SJCRH30 (cell line): Measurements from ENCODE around the gene SLC47A1. TPM values are rescaled to one million over a fixed set of nuclear protein-coding genes. Genes with fewer than 3 reads are reported as not detected.
"Not testable (repeated sequence)": the region's sequence is repeated elsewhere in the genome, so short reads cannot be mapped to it uniquely, and the experiment has no call there.

Experiments
- DNase-seq, 2 experiments: peaks; one replicate each; pipeline ENCODE4 v3.0.0-alpha.2; 2015 to 2020
- H3K27ac ChIP-seq: fragments of 250-450 bp; sonication (Bioruptor Pico); 2 replicates; pipeline ENCODE4 v1.5.1; 2020; ENCODE audit warnings: mild to moderate bottlenecking, moderate library complexity
- H3K27me3 ChIP-seq: fragments of 250-450 bp; sonication (Bioruptor Pico); 2 replicates; pipeline ENCODE4 v1.5.1; 2020; ENCODE audit warnings: mild to moderate bottlenecking, moderate library complexity
- H3K36me3 ChIP-seq: fragments of 250-450 bp; sonication (Bioruptor Pico); 2 replicates; pipeline ENCODE4 v1.5.1; 2020; ENCODE audit warnings: mild to moderate bottlenecking, moderate library complexity
- H3K4me1 ChIP-seq: fragments of 250-450 bp; sonication (Bioruptor Pico); 2 replicates; pipeline ENCODE4 v1.5.1; 2020; ENCODE audit warnings: mild to moderate bottlenecking, moderate library complexity
- H3K4me3 ChIP-seq: fragments of 250-450 bp; sonication (Bioruptor Pico); 2 replicates; pipeline ENCODE4 v1.5.1; 2020; ENCODE audit warnings: mild to moderate bottlenecking, moderate library complexity
- H3K9me3 ChIP-seq: fragments of 250-450 bp; sonication (Bioruptor Pico); replicated peaks from 2 replicates; pipeline ENCODE4 v1.5.1; 2020; ENCODE audit warnings: mild to moderate bottlenecking, moderate library complexity
- total RNA-seq: library from RNA; depleted of rRNA; stranded (reverse); fragments of >200 nt; shearing (Covaris generic); gene quantifications from 2 replicates; pipeline ENCODE4 v1.2.3, GENCODE V29; 2014

SLC47A1 gene
- total RNA-seq, 1 experiment from 2014 or later, result not detected

DNA sequence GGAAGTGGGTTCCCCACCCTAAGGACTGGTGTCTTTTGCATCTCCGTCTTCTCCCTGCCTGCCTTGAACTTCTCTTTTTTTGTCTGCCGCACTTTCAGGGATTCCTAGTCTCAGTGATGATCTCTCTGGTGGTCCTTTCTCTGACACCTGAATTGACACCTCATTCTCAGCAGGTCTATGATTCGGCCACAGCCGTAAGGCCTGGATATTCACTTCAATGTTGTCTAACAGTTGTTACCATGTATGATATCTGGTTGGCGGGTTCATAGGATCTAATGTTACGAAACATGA, 25.1 kb upstream of the SLC47A1 start:
- H3K27ac ChIP-seq, result no peak overlapping the region
- peak overlapping the region; percentile 84 for H3K4me3 ChIP-seq

DNA sequence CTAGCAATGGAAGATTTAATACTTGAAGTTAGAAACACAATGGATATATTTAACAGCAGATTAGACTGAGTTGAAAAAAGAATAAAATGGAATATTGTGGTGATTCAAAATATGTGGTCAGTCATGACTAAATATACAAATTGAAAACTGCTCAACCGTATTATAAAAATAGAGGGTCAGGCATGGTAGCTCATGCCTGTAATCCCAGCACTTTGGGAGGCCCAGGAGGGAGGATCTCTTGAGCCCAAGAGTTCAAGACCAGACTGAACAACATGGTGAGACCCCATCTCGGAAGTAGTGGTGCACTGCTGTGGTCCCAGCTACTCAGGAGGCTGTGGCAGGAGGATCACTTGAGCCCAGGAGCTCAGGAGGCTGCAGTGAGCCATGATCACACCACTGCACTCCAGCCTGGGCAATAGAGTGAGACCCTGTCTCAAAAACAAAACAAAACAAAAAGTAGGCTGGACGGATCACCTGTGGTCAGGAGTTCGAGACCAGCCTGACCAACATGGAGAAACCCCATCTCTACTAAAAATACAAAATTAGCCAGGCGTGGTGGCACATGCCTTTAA, 24.3 kb upstream of the SLC47A1 start:
- H3K27me3 ChIP-seq, DNase-seq, H3K9me3 ChIP-seq, H3K36me3 ChIP-seq, H3K4me1 ChIP-seq, H3K4me3 ChIP-seq, H3K27ac ChIP-seq: not testable (repeated sequence)

More for the DNA sequence above, 25.1 kb upstream of the SLC47A1 start:
- Histone ChIP-seq H3K36me3 (no peaks in the 10 kb centered on the region), H3K27me3 (no peaks in the 10 kb centered on the region), H3K4me1 (no peaks in the 10 kb centered on the region; the same call in 1 of the 2 replicates), H3K9me3 (no peaks in the 10 kb centered on the region)
- DNase-seq, result no peak

GRCh38 chr17:19510903-19511302, 22.8 kb upstream of the SLC47A1 start:
- H3K4me3 ChIP-seq, result no peak overlapping the region
- no peaks in the 10 kb centered on the region for H3K27me3 ChIP-seq
- no peak overlapping the region for H3K27ac ChIP-seq
- H3K4me1 ChIP-seq, result no peaks in the 10 kb centered on the region; the same call in 1 of the 2 replicates
- H3K9me3 ChIP-seq, result no peaks in the 10 kb centered on the region
- peak in 1 of 2 experiments; percentile 49 for DNase-seq
- H3K36me3 ChIP-seq, result no peaks in the 10 kb centered on the region

- peak; percentile 80 to 95 for DNase-seq
- no peak overlapping the region for H3K27ac ChIP-seq
These were observed 19.7 kb upstream of the SLC47A1 start for GRCh38 chr17:19513897-19514488.

DNA sequence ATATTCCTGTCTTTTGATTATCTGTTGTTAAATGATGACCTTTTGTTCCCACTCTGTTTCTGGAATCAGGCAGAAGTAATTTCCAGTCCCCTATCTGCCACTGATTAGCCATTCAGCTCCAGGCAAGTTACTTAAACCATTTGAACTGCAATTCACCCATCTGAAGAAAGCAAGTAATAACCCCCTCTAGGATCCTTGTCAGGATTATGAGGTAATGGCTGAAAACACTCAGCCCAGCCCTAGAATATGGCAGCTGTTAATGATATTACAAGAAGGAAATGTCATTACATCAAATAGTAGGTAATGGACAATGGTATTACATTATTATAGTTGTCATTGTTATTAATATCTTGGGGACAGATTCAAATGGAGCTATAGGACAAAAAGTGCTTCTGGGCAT, 16.0 kb upstream of the SLC47A1 start:
- Histone ChIP-seq H3K4me3 (no peak overlapping the region), H3K4me1 (no peaks in the 10 kb centered on the region), H3K27ac (no peak overlapping the region), H3K9me3 (no peaks in the 10 kb centered on the region), H3K36me3 (no peaks in the 10 kb centered on the region), H3K27me3 (peaks cover 2% of the 10 kb centered on the region; the same call in 1 of the 2 replicates)
- no peak for DNase-seq

More at GRCh38 chr17:19513897-19514488, 19.7 kb upstream of the SLC47A1 start:
- Histone ChIP-seq H3K27me3 (no peaks in the 10 kb centered on the region), H3K9me3 (no peaks in the 10 kb centered on the region), H3K36me3 (no peaks in the 10 kb centered on the region), H3K4me1 (no peaks in the 10 kb centered on the region), H3K4me3 (no peak overlapping the region)

DNA sequence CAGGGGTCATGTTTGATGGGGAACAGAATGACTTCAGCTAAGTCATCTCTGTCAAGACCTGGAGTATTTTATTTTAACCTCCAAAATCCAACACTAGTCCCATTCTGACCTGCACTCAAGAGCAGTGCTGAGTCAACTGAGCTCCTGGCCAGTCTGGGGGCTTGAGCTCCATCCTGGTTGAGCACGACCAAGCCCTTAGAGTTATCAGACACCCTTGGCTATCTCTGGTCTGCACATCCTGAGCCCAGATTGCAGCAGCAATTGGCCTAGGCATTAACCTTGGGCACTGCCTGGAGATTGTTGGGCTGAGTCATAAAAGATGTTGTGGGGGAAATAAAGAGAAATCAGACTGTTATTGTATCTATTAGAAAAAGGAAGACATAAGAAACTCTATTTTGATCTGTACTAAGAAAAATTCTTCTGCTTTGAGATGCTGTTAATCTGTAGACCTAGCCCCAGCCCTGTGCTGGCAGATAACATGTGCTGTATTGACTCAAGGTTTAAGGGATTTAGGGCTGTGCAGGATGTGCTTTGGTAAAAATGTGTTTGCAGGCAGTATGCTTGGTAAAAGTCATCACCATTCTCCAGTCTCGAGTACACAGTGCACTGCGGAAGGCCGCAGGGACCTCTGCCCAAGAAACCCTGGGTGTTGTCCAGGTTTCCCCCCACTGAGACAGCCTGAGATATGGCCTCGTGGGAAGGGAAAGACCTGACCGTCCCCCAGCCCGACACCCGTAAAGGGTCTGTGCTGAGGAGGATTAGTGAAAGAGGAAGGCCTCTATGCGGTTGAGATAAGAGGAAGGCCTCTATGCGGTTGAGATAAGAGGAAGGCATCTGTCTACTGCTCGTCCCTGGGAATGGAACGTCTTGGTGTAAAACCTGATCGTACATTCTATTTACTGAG, 14.0 kb upstream of the SLC47A1 start:
- H3K4me3 ChIP-seq, DNase-seq, H3K9me3 ChIP-seq: not testable (repeated sequence)

GRCh38 chr17:19520641-19521040, 13.0 kb upstream of the SLC47A1 start:
- H3K36me3 ChIP-seq, result no peaks in the 10 kb centered on the region
- no peak overlapping the region for H3K4me3 ChIP-seq
- DNase-seq, result no peak

More for the DNA sequence above, 14.0 kb upstream of the SLC47A1 start:
- not testable (repeated sequence) for H3K36me3 ChIP-seq, H3K4me1 ChIP-seq, H3K27ac ChIP-seq
- H3K27me3 ChIP-seq, result peaks cover 11% of the 10 kb centered on the region

DNA sequence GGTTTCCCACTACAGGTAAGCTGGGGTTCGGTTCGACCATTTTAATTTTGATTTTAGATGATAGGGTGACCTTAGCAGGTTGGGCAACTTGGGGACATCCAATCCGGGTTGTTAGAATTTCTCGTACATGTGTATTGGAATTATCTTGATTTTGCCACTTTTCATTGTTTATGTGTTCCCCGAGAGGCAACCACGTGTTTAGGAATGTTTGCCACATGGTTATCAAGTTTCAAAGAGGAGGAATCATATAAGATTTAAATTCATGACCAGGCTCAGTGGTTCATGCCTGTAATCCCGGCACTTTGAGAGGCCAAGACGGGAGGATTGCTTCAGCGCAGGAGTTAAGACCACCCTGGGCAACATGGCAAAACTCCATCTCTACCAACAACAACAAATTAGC, 10.0 kb upstream of the SLC47A1 start:
- DNase-seq, result no peak
- Histone ChIP-seq H3K9me3 (no peaks in the 10 kb centered on the region), H3K27me3 (peaks cover 30% of the 10 kb centered on the region), H3K27ac (no peak overlapping the region), H3K4me3 (no peak overlapping the region), H3K36me3 (no peaks in the 10 kb centered on the region), H3K4me1 (no peaks in the 10 kb centered on the region)

More at GRCh38 chr17:19520641-19521040, 13.0 kb upstream of the SLC47A1 start:
- no peaks in the 10 kb centered on the region for H3K4me1 ChIP-seq
- H3K27ac ChIP-seq, result no peak overlapping the region
- H3K9me3 ChIP-seq, result no peaks in the 10 kb centered on the region
- H3K27me3 ChIP-seq, result peaks cover 16% of the 10 kb centered on the region

DNA sequence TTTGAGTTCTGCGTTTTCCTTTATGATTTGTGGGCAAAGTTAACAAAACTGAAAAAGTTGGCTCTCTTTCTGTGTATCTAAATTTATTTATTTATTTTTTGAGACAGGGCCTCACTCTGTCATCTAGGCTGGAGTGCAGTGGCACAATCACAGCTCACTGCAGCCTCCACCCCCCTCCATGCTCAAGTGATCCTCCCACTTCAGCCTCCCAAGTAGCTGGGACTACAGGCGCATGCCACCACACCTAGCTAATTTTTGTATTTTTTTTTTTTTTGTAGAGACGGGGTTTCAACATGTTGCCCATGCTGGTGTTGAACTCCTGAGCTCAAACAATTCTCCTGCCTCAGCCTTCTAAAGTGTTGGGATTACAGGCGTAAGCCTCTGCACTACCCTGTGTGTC, 6.7 kb upstream of the SLC47A1 start:
- H3K36me3 ChIP-seq, H3K4me3 ChIP-seq, DNase-seq, H3K9me3 ChIP-seq, H3K4me1 ChIP-seq, H3K27ac ChIP-seq: not testable (repeated sequence)
- peaks cover 35% of the 10 kb centered on the region for H3K27me3 ChIP-seq

- DNase-seq, result no peak
- no peaks in the 10 kb centered on the region for H3K36me3 ChIP-seq
- H3K9me3 ChIP-seq, result no peaks in the 10 kb centered on the region
- no peak overlapping the region for H3K4me3 ChIP-seq
- H3K27ac ChIP-seq, result no peak overlapping the region
- H3K4me1 ChIP-seq, result no peaks in the 10 kb centered on the region
- H3K27me3 ChIP-seq, result peaks cover 25% of the 10 kb centered on the region
These were observed 1.7 kb upstream of the SLC47A1 start for GRCh38 chr17:19531780-19532501.

DNA sequence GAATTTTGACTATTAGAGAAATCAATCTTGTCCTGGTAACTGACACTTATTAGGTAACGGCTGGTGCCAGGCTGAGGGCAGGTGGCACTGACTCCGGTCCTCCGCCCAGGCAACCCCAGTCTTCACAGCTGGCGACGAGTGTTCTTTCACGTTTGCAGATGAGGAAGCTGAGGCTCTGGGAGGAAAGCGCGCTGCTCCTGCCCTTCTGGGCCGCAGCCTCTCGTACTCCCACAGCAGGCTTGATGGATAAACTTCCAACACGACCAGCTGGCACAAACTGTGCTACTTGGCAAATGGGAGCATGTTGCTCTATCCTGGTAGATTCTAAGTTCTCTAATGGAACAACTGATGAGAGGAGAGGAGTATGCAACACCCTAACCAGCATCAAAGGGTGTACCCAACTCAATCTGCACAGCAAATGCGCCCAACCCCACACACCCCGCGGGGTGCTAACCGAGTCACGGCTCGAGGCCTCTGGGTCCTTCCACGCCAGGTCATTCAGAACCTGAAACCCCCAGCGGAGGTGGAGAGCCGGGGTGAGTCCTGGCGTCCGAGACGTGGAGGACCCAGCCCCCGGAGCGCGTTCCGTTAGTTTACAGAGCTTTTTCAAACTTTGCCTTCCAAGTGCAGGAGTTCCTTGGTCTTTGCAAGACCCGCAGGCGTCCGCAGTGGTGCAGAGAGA, 477 bp upstream of the SLC47A1 start:
- no peak for DNase-seq
- no peaks in the 10 kb centered on the region for H3K4me1 ChIP-seq
- H3K27ac ChIP-seq, result no peak overlapping the region
- H3K4me3 ChIP-seq, result no peak overlapping the region
- no peaks in the 10 kb centered on the region for H3K36me3 ChIP-seq
- H3K9me3 ChIP-seq, result no peaks in the 10 kb centered on the region
- H3K27me3 ChIP-seq, result peaks cover 29% of the 10 kb centered on the region

DNA sequence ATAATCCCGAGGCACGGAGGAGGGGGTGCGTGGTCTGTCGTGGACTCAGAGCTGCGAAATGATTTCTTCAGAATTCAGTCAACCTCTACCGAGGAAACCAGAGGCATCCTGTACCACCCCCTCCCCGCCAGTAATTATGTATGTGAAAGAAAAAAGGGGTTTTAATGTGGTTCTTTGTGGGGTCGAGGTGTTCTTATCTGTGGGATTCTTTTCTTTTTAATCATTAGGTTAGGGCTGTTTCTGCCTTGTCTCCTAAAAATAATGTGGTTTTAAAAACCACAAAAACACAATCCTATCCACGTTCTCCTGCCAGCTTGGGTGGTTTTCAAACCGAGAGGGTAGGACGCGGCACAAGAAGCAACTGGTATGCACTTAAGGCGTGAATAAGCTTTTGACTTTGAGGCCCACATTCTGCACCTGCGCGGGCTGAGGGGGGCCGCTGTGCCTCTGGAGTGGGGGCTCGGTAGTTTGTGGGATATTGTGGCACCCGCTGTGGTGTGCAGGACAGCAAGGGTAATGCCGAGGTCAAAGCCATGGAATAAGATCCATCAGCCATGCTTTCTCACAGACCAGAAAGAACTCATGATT, 1.0 kb downstream of the SLC47A1 start:
- DNase-seq, result no peak
- Histone ChIP-seq H3K4me1 (no peaks in the 10 kb centered on the region), H3K9me3 (no peaks in the 10 kb centered on the region), H3K27ac (no peak overlapping the region), H3K36me3 (no peaks in the 10 kb centered on the region), H3K27me3 (peaks cover 24% of the 10 kb centered on the region), H3K4me3 (no peak overlapping the region)

GRCh38 chr17:19537111-19537510, 3.5 kb downstream of the SLC47A1 start:
- Histone ChIP-seq H3K4me1 (no peaks in the 10 kb centered on the region), H3K4me3 (no peak overlapping the region), H3K27me3 (peaks cover 24% of the 10 kb centered on the region), H3K36me3 (no peaks in the 10 kb centered on the region), H3K27ac (no peak overlapping the region), H3K9me3 (no peaks in the 10 kb centered on the region)
- no peak for DNase-seq
